ENCODE results near the gene PPP1R16B. TPM values are rescaled to one million over a fixed set of nuclear protein-coding genes. Genes with fewer than 3 reads are reported as not detected.

The PPP1R16B gene
- total RNA-seq, 1 donor from 2014 or later: not detected

DNA sequence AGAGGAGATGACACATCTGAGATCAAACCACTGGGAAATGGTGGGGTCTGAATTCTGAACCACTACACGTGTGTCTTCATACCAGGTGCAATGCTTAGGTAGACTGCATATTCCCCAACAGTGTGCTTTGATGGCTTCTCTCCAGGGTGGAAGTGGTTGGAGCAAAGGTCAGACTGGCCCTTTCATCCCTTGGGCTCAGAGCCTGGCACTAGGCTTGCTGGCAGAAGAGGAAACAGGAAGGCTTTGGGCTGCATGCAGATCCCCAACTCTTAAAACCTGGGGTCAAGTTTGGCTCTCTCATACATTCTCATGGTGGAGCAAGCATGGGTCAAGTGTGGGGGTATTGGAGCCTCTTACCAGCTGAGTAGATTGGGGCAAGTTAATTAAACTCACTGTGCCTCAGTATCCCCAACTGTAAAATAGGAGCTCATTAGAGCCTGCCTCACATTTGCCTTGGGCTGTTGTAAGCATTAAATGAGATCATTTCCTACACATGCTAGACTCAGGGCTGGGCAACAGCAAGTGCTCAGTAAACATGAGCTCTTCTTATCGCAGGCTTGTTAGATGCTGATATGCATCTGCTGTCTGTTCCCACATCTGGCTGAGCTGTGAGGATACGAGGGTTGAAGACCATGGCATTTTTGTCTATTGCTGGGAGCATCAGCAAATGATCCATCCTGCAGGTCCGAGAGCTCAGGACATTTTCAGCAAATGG, 69.1 kb downstream of the PPP1R16B start:
- Mint-ChIP-seq H3K4me1 (ENCODE audit: unreplicated experiment) (no peaks in the 10 kb centered on the region), H3K36me3 (ENCODE audit: unreplicated experiment) (no peaks in the 10 kb centered on the region), H3K27me3 (ENCODE audit: unreplicated experiment) (peaks cover 52% of the 10 kb centered on the region), H3K4me3 (ENCODE audit: unreplicated experiment) (no peak overlapping the region), H3K27ac (ENCODE audit: unreplicated experiment) (no peak overlapping the region), H3K9me3 (ENCODE audit: unreplicated experiment) (no peaks in the 10 kb centered on the region)
- TF ChIP-seq, protein P1, sequence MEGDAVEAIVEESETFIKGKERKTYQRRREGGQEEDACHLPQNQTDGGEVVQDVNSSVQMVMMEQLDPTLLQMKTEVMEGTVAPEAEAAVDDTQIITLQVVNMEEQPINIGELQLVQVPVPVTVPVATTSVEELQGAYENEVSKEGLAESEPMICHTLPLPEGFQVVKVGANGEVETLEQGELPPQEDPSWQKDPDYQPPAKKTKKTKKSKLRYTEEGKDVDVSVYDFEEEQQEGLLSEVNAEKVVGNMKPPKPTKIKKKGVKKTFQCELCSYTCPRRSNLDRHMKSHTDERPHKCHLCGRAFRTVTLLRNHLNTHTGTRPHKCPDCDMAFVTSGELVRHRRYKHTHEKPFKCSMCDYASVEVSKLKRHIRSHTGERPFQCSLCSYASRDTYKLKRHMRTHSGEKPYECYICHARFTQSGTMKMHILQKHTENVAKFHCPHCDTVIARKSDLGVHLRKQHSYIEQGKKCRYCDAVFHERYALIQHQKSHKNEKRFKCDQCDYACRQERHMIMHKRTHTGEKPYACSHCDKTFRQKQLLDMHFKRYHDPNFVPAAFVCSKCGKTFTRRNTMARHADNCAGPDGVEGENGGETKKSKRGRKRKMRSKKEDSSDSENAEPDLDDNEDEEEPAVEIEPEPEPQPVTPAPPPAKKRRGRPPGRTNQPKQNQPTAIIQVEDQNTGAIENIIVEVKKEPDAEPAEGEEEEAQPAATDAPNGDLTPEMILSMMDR (IDR thresholded peaks at IDR 0.05): no peak
- DNase-seq (ENCODE audit: extremely low spot score, unreplicated experiment): no peak

DNA sequence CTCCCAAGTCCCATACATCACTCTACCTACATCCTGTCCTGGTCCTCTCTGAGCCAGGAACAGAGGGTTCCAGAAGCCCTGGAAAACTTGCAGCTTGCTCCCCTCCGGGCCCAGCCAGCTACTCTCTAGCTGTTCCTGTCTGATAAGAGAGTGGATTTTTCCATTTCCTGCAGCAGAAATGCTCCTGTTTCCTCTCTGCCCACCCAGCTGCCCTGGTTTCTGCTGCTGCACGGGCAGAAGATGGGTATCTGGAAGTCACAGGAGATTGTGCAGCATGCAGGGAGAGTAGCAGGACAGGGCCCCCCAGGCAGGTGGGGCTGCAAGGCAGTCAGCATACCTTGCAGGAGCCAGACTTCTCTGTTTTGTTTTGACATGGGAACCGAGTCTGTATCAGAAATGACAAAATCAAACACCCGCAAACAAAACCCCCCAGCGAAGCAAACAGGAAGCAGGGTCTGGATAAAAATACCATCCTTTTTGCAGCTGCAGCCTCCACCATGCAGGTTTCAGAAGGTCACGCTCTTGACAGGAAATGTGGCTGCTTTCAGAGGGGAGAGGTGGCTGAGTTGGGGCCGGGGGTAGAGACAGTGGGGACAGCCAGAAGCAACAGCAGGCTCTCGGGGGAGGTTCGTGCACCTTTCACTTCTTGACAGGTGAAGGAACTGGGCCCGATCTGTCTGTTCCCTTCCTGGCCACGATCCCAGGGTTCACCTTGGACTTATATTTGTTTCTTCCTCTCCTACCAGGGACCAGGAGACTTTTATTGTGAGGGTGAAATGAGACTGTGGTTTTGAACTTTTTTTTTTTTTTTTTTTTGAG, 69.9 kb downstream of the PPP1R16B start:
- no peaks in the 10 kb centered on the region for H3K36me3 Mint-ChIP-seq (ENCODE audit: unreplicated experiment)
- H3K4me3 Mint-ChIP-seq (ENCODE audit: unreplicated experiment): no peak overlapping the region
- no peak overlapping the region for H3K27ac Mint-ChIP-seq (ENCODE audit: unreplicated experiment)
- H3K9me3 Mint-ChIP-seq (ENCODE audit: unreplicated experiment): no peaks in the 10 kb centered on the region
- DNase-seq (ENCODE audit: extremely low spot score, unreplicated experiment): no peak
- TF ChIP-seq, protein P1 (IDR thresholded peaks at IDR 0.05): no peak
- peaks cover 53% of the 10 kb centered on the region for H3K27me3 Mint-ChIP-seq (ENCODE audit: unreplicated experiment)
- H3K4me1 Mint-ChIP-seq (ENCODE audit: unreplicated experiment): no peaks in the 10 kb centered on the region

- Mint-ChIP-seq H3K4me1 (ENCODE audit: unreplicated experiment) (no peaks in the 10 kb centered on the region), H3K9me3 (ENCODE audit: unreplicated experiment) (no peaks in the 10 kb centered on the region), H3K36me3 (ENCODE audit: unreplicated experiment) (no peaks in the 10 kb centered on the region), H3K4me3 (ENCODE audit: unreplicated experiment) (no peak overlapping the region), H3K27ac (ENCODE audit: unreplicated experiment) (no peak overlapping the region), H3K27me3 (ENCODE audit: unreplicated experiment) (peaks cover 51% of the 10 kb centered on the region)
- no peak for DNase-seq (ENCODE audit: extremely low spot score, unreplicated experiment)
- TF ChIP-seq, protein P1 (IDR thresholded peaks at IDR 0.05): no peak
Measured at GRCh38 chr20:38877483-38877882, 72.0 kb downstream of the PPP1R16B start.

DNA sequence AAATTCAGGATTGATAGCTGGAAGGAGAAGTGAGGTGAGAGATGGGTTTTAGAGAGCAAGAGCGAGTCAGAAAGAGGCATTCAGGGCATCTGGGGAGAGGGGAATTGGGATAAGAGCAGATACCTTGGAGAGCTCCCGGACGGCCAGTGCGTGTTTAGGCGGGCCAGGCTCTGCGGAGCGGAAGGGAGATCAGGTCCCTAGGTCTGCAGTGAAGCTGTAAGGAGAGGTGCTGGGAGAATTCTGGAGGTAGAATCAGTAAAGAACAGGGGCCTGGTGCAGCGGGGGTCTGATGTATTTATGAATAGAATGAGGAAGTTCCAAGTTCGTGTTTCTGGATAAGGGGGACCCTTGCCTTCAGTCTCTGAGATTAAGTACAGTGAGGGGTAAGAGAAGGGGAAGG, 73.4 kb downstream of the PPP1R16B start:
- TF ChIP-seq, protein P1 (IDR thresholded peaks at IDR 0.05): no peak
- DNase-seq (ENCODE audit: extremely low spot score, unreplicated experiment): no peak
- H3K36me3 Mint-ChIP-seq (ENCODE audit: unreplicated experiment): no peaks in the 10 kb centered on the region
- no peak overlapping the region for H3K4me3 Mint-ChIP-seq (ENCODE audit: unreplicated experiment)
- H3K27me3 Mint-ChIP-seq (ENCODE audit: unreplicated experiment): peaks cover 49% of the 10 kb centered on the region
- no peak overlapping the region for H3K27ac Mint-ChIP-seq (ENCODE audit: unreplicated experiment)
- H3K9me3 Mint-ChIP-seq (ENCODE audit: unreplicated experiment): no peaks in the 10 kb centered on the region
- no peaks in the 10 kb centered on the region for H3K4me1 Mint-ChIP-seq (ENCODE audit: unreplicated experiment)
